ENCODE data around the gene KCNH8. TPM values are rescaled to one million over a fixed set of nuclear protein-coding genes. Genes with fewer than 3 reads are reported as not detected.

KCNH8 gene
- total RNA-seq, 2 experiments from 2014 or later = not detected

DNA sequence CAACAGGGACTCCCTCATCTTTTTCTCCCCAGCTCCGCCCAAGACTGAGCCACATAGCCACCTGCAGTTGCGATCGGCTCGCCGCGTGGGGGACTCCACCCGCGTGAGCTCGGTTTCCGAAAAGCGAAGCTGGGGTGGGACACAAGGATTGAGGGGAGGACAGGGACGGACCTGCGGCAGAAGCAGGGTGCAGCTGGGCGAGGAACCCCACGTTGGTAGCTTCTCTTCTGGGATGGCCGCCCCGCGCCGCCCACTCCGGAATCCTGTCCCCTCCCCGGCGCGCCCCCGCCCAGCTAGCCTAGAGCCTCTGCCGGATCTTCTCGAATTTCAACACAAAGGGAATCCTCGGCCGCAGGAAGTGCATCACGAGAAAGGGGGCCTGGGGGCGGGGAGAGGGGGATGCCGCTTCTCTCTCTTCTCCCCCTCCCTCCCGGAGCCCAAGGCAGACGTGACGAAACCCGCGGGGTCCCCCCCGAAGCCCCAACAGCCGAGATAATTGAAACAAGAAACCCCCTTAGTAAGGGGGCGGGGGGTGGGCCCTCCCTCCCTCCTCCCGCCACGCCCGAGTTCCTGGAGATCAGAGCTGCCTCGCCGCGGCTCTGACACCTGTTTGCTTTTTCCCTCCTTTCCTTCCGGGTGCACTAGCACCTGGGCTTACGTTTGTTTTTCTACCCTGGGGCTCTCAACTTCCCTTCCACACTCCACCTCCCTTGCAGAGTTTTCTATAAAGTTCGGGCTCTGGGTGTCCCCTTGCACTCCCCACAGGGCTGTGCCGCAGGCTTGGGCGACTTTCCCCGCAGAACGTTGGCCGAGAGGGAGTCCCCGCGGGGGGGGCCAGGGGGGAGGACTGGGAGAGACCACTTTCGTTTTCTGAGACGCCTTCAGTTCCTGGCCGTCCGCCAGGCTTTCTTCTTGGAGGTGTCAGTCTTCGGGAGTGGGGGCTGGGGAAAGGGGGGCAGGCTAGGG is 1.3 kb upstream of the KCNH8 start:
- Histone ChIP-seq H3K27ac (ENCODE audit: low read depth in 1 of 2, low read length in 2 of 2) (peak overlapping the region in 1 of 2 donors; percentile 13), H3K36me3 (ENCODE audit: insufficient read depth, low read length) (no peaks in the 10 kb centered on the region), H3K9me3 (ENCODE audit: control insufficient read depth in 1 of 2, insufficient read depth in 1 of 2, low read length in 2 of 2) (peaks cover 0 to 17% of the 10 kb centered on the region in 2 experiments), H3K4me1 (ENCODE audit: insufficient read depth, low read length) (peaks cover 23% of the 10 kb centered on the region), H3K4me3 (ENCODE audit: low read length) (peak overlapping the region; percentile 71), H3K27me3 (ENCODE audit: control insufficient read depth in 1 of 2, insufficient read depth in 2 of 2, low read length in 2 of 2) (peaks cover 21 to 36% of the 10 kb centered on the region in 2 experiments)
- peak; percentile 48 for TF ChIP-seq CTCF (IDR thresholded peaks at IDR 0.05)
- peak; percentile 21 to 70 (median 50) for DNase-seq
- H3K27ac Mint-ChIP-seq = peak overlapping the region; percentile 78
- peak overlapping the region; percentile 94 for H3K4me3 Mint-ChIP-seq
- POLR2A ChIA-PET = no interaction called here
- peak; percentile 76 for ATAC-seq (ENCODE audit: poor library complexity)
- CTCF ChIA-PET = no interaction called here
- H3K36me3 Mint-ChIP-seq (ENCODE audit: low read depth) = no peaks in the 10 kb centered on the region
- intact Hi-C loops (cut with DNase I, micrococcal nuclease) = loop anchor here in 1 of 2 experiments (10.0 kb wide), 1 partner anchor 798 kb away; the partner anchor contains the start of gene RAB5A
- H3K4me1 Mint-ChIP-seq (ENCODE audit: low read depth) = peaks cover 25% of the 10 kb centered on the region
- H3K27me3 Mint-ChIP-seq = peaks cover 52% of the 10 kb centered on the region
- H3K9me3 Mint-ChIP-seq = peaks cover 8% of the 10 kb centered on the region

DNA sequence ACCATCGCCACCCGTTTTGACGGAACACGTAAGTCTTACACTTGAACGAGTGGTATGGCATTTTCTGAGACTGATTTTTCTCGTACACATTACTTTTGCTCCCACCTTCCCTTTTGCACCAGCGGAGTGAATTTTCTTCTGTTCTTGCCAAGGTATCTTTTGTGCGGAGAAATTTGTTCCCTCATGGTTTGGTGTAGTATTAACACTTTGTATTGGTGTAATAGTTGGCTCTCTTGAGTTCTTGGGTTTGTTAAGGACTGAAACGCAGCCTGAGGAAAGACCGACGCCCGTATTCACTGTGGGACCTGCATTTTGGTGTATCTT is 420 bp downstream of the KCNH8 start:
- no peak for DNase-seq
- H3K4me3 ChIP-seq (ENCODE audit: low read length) = no peak overlapping the region
- peaks cover 25% of the 10 kb centered on the region for H3K4me1 Mint-ChIP-seq (ENCODE audit: low read depth)
- H3K36me3 Mint-ChIP-seq (ENCODE audit: low read depth) = no peaks in the 10 kb centered on the region
- peaks cover 23% of the 10 kb centered on the region for H3K4me1 ChIP-seq (ENCODE audit: insufficient read depth, low read length)
- H3K9me3 ChIP-seq (ENCODE audit: control insufficient read depth in 1 of 2, insufficient read depth in 1 of 2, low read length in 2 of 2) = peaks cover 0 to 21% of the 10 kb centered on the region in 2 experiments
- H3K4me3 Mint-ChIP-seq = peak overlapping the region; percentile 73
- no peak overlapping the region for H3K27ac ChIP-seq (ENCODE audit: low read depth in 1 of 2, low read length in 2 of 2)
- H3K36me3 ChIP-seq (ENCODE audit: insufficient read depth, low read length) = no peaks in the 10 kb centered on the region
- ATAC-seq (ENCODE audit: poor library complexity) = no peak
- H3K9me3 Mint-ChIP-seq = peaks cover 8% of the 10 kb centered on the region
- no peak for TF ChIP-seq CTCF (IDR thresholded peaks at IDR 0.05)
- POLR2A ChIA-PET = no interaction called here
- peaks cover 41% of the 10 kb centered on the region for H3K27me3 Mint-ChIP-seq
- CTCF ChIA-PET = no interaction called here
- peaks cover 21 to 36% of the 10 kb centered on the region in 2 experiments for H3K27me3 ChIP-seq (ENCODE audit: control insufficient read depth in 1 of 2, insufficient read depth in 2 of 2, low read length in 2 of 2)
- intact Hi-C loops (cut with DNase I, micrococcal nuclease) = loop anchor here in 1 of 2 experiments (10.0 kb wide), 1 partner anchor 796 kb away; the partner anchor contains the start of gene RAB5A
- H3K27ac Mint-ChIP-seq = no peak overlapping the region

DNA sequence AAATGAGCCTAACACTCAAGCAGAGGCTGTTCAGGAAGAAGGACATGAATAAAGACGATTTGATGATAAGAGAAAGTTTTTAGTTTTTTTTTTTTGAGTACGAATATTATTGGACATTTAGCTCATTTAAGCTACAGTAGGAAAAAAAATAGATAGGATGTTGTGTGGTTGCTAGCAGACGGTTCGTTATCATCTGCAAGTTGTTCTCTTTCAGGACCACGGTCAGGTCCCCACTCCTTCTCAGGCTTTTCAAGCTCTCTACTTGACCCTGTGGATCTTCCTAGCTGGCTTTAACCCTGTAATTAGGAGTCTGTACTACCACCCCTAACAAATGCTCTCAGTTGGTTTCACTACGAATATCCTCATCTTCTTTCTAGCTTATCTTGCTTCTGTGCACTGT is 1.1 kb downstream of the KCNH8 start:
- DNase-seq = peak in 8 of 14 experiments; percentile 0 to 43 (median 8)
- no peak for TF ChIP-seq CTCF (IDR thresholded peaks at IDR 0.05)
- peak overlapping the region; percentile 65 for H3K4me3 Mint-ChIP-seq
- Histone ChIP-seq H3K27me3 (ENCODE audit: control insufficient read depth in 1 of 2, insufficient read depth in 2 of 2, low read length in 2 of 2) (peaks cover 21 to 36% of the 10 kb centered on the region in 2 experiments), H3K4me1 (ENCODE audit: insufficient read depth, low read length) (peaks cover 23% of the 10 kb centered on the region), H3K9me3 (ENCODE audit: control insufficient read depth in 1 of 2, insufficient read depth in 1 of 2, low read length in 2 of 2) (peaks cover 0 to 22% of the 10 kb centered on the region in 2 experiments), H3K36me3 (ENCODE audit: insufficient read depth, low read length) (no peaks in the 10 kb centered on the region), H3K27ac (ENCODE audit: low read depth in 1 of 2, low read length in 2 of 2) (no peak overlapping the region), H3K4me3 (ENCODE audit: low read length) (no peak overlapping the region)
- no peaks in the 10 kb centered on the region for H3K36me3 Mint-ChIP-seq (ENCODE audit: low read depth)
- POLR2A ChIA-PET = no interaction called here
- peaks cover 8% of the 10 kb centered on the region for H3K9me3 Mint-ChIP-seq
- CTCF ChIA-PET = no interaction called here
- ATAC-seq (ENCODE audit: poor library complexity) = no peak
- intact Hi-C loops (cut with DNase I, micrococcal nuclease) = loop anchor here in 1 of 2 experiments (10.0 kb wide), 1 partner anchor 795 kb away; the partner anchor contains the start of gene RAB5A
- H3K27ac Mint-ChIP-seq = no peak overlapping the region
- peaks cover 41% of the 10 kb centered on the region for H3K27me3 Mint-ChIP-seq
- peaks cover 25% of the 10 kb centered on the region for H3K4me1 Mint-ChIP-seq (ENCODE audit: low read depth)
